ENCODE measurements around the gene NRSN2. TPM values are rescaled to one million over a fixed set of nuclear protein-coding genes. Genes with fewer than 3 reads are reported as not detected.
A peak's percentile ranks its signal among the peaks of the same experiment; 100 is the strongest.

The NRSN2 gene
- total RNA-seq, 4 donors from 2014 or later = 3.7 to 13.8 (median 7.2) TPM

GRCh38 chr20:366719-367485 is 20.0 kb downstream of the NRSN2 start:
- peak overlapping the region in 3 of 4 donors; percentile 23 to 68 (median 49) for H3K27ac ChIP-seq
- H3K4me3 ChIP-seq = no peak overlapping the region
- DNase-seq = no peak
- WGBS, 2 donors = 65 to 75% methylated on average over 8 to 12 of the region's 13 CpGs
- H3K27me3 ChIP-seq = no peaks in the 10 kb centered on the region
- intact Hi-C loops (cut with DNase I) = no loop called here
- no peaks in the 10 kb centered on the region for H3K36me3 ChIP-seq
- TF ChIP-seq CTCF (IDR thresholded peaks at IDR 0.05) (no peak), POLR2A (IDR thresholded peaks at IDR 0.05) (no peak)
- H3K4me1 ChIP-seq = peaks cover 6 to 67% (median 24%) of the 10 kb centered on the region in 3 donors
- no peaks in the 10 kb centered on the region for H3K9me3 ChIP-seq

- DNase-seq = no peak
- no peaks in the 10 kb centered on the region for H3K9me3 ChIP-seq
- no peak overlapping the region for H3K4me3 ChIP-seq
- no peak overlapping the region for H3K27ac ChIP-seq
- 83 to 91% methylated on average over 8 of the region's 8 CpGs for WGBS, 2 donors
- peaks cover 11 to 67% (median 30%) of the 10 kb centered on the region in 3 donors for H3K4me1 ChIP-seq
- H3K27me3 ChIP-seq = no peaks in the 10 kb centered on the region
- intact Hi-C loops (cut with DNase I) = no loop called here
- TF ChIP-seq CTCF (IDR thresholded peaks at IDR 0.05) (no peak), POLR2A (IDR thresholded peaks at IDR 0.05) (no peak)
- no peaks in the 10 kb centered on the region for H3K36me3 ChIP-seq
Observed at GRCh38 chr20:367486-367887, 20.6 kb downstream of the NRSN2 start.

- 81 to 95% methylated on average over 4 of the region's 4 CpGs for WGBS, 2 donors
- DNase-seq = no peak
- Histone ChIP-seq H3K9me3 (no peaks in the 10 kb centered on the region), H3K27ac (no peak overlapping the region), H3K4me3 (no peak overlapping the region), H3K27me3 (no peaks in the 10 kb centered on the region), H3K4me1 (peaks cover 20 to 66% (median 29%) of the 10 kb centered on the region in 3 donors), H3K36me3 (no peaks in the 10 kb centered on the region)
- intact Hi-C loops (cut with DNase I) = no loop called here
- TF ChIP-seq CTCF (IDR thresholded peaks at IDR 0.05) (no peak), POLR2A (IDR thresholded peaks at IDR 0.05) (no peak)
Observed at GRCh38 chr20:368915-369314, 22.0 kb downstream of the NRSN2 start.

- no peak for TF ChIP-seq CTCF (IDR thresholded peaks at IDR 0.05)
- TF ChIP-seq POLR2A (IDR thresholded peaks at IDR 0.05) = no peak
- Histone ChIP-seq H3K27ac (no peak overlapping the region), H3K4me1 (peaks cover 20 to 53% (median 28%) of the 10 kb centered on the region in 3 donors), H3K4me3 (no peak overlapping the region), H3K36me3 (no peaks in the 10 kb centered on the region), H3K27me3 (no peaks in the 10 kb centered on the region), H3K9me3 (no peaks in the 10 kb centered on the region)
- intact Hi-C loops (cut with DNase I) = no loop called here
- DNase-seq = no peak
- WGBS, 2 donors = 75 to 78% methylated on average over 7 of the region's 7 CpGs
Observed at GRCh38 chr20:370151-370600, 23.3 kb downstream of the NRSN2 start.

GRCh38 chr20:370977-371754 is 24.3 kb downstream of the NRSN2 start:
- WGBS, 2 donors = 82 to 87% methylated on average over 3 to 6 of the region's 7 CpGs
- TF ChIP-seq POLR2A (IDR thresholded peaks at IDR 0.05) (no peak), CTCF (IDR thresholded peaks at IDR 0.05) (no peak)
- Histone ChIP-seq H3K27ac (peak overlapping the region; percentile 32 to 64 (median 54)), H3K36me3 (no peaks in the 10 kb centered on the region), H3K27me3 (no peaks in the 10 kb centered on the region), H3K4me3 (no peak overlapping the region), H3K9me3 (no peaks in the 10 kb centered on the region), H3K4me1 (peaks cover 20 to 43% (median 21%) of the 10 kb centered on the region in 3 donors)
- intact Hi-C loops (cut with DNase I) = no loop called here
- no peak for DNase-seq
